Measurements from ENCODE around the gene BOD1L1.

BOD1L1 gene

DNA sequence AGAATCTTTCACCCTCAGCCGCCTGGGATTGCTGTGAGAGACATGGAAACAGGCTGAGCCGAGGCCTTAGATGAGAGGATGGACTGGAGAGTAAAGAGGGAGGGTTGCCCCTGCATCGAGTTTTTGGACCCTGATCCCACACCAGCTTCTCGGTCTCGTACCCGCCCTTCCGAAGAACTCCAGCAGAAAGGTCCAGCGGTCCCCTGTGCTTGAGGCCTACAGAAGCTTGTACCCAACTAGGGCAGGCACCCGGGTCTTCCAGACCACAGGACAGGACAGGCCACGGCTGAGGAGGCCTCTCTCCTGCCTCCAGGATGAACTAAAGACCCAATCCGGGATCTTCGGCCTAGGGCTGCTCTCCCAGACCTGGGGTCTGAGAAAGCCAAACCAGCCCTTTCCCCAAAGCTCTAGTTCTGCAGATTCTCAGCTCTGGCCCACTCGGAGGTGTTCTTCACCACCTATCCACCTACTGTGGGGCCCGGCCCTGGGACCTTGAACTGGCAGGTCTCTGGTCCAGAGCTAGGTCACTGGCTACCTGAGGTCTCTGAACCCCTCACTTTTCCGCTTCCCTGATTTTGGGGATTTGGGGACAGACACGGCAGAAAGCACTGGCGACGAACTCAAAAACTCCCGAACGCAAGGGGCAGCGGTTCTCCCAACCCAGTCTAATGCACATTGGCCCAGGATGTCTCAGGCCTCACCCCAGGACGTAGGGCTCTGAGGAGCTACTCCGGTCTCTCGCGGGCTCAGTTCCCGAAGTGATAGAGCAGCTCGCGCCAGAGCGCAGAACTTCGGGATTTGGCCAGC, 84.3 kb downstream of the BOD1L1 start:
- Mint-ChIP-seq H3K27me3 (ENCODE audit: low read depth) (peaks cover 73% of the 10 kb centered on the region), H3K36me3 (ENCODE audit: low read depth) (peaks cover 2% of the 10 kb centered on the region), H3K4me3 (peak overlapping the region; percentile 40), H3K4me1 (ENCODE audit: low read depth) (peaks cover 25% of the 10 kb centered on the region), H3K9me3 (no peaks in the 10 kb centered on the region), H3K27ac (peak overlapping the region; percentile 52)
- no peak for DNase-seq (ENCODE audit: low spot score)

DNA sequence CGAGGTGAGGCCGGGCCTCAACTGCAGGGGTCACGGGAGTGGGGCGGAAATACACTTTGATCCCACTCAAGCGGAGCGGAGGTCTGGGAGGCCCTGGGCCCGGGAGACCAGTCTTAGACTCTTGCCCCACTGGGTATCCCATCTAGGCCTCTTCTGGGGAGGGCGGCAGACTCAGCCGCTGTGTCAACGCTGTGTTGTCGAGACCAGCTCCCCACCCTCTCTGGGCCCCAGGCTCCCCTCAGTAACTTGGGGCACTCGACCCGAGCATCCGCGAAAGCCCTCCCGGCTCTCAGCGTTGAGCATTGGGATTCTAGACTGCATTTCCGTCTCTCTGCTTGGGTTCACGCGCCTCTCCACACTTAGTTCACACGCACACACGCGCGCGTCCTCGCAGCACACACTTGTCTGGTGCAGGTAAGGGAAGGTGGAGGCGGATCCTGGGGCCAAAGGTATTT, 84.9 kb downstream of the BOD1L1 start:
- peaks cover 2% of the 10 kb centered on the region for H3K36me3 Mint-ChIP-seq (ENCODE audit: low read depth)
- peak overlapping the region; percentile 52 for H3K27ac Mint-ChIP-seq
- peak overlapping the region; percentile 40 for H3K4me3 Mint-ChIP-seq
- no peaks in the 10 kb centered on the region for H3K9me3 Mint-ChIP-seq
- DNase-seq (ENCODE audit: low spot score): no peak
- H3K27me3 Mint-ChIP-seq (ENCODE audit: low read depth): peaks cover 80% of the 10 kb centered on the region
- peaks cover 25% of the 10 kb centered on the region for H3K4me1 Mint-ChIP-seq (ENCODE audit: low read depth)

DNA sequence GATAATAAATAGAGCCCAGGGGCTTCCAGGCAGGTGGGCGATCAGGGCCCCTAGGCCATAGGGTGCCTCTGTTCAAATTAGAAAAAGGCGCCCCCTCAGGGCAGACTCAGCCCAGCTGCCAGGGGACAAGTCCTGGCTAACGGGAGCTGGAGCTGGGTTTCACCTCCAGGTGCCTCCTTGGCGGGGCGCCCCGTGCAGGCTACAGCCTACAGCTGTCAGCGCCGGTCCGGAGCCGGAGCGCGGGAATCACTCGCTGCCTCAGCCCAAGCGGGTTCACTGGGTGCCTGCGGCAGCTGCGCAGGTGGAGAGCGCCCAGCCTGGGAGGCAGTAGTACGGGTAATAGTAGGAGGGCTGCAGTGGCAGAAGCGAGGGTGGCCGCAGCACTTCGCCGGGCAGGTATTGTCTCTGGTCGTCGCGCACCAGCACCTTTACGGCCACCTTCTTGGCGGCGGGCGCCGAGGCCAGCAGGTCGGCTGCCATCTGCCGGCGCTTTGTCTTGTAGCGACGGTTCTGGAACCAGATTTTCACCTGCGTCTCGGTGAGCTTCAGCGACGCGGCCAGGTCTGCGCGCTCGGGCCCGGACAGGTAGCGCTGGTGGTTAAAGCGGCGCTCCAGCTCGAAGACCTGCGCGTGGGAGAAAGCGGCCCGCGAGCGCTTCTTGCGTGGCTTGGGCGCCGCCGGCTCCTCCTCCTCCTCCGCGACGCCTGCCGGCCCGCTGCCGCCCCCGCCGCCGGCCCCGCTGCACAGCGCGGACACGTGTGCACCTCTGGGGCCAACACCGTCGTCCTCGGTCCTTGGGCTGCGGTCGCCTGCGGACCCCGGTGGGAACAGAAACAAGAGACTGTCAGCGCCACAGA, 85.6 kb downstream of the BOD1L1 start:
- peaks cover 26% of the 10 kb centered on the region for H3K4me1 Mint-ChIP-seq (ENCODE audit: low read depth)
- peak overlapping the region; percentile 42 for H3K4me3 Mint-ChIP-seq
- H3K36me3 Mint-ChIP-seq (ENCODE audit: low read depth): peaks cover 2% of the 10 kb centered on the region
- peaks cover 82% of the 10 kb centered on the region for H3K27me3 Mint-ChIP-seq (ENCODE audit: low read depth)
- no peak for DNase-seq (ENCODE audit: low spot score)
- peaks cover 1% of the 10 kb centered on the region for H3K9me3 Mint-ChIP-seq
- no peak overlapping the region for H3K27ac Mint-ChIP-seq

DNA sequence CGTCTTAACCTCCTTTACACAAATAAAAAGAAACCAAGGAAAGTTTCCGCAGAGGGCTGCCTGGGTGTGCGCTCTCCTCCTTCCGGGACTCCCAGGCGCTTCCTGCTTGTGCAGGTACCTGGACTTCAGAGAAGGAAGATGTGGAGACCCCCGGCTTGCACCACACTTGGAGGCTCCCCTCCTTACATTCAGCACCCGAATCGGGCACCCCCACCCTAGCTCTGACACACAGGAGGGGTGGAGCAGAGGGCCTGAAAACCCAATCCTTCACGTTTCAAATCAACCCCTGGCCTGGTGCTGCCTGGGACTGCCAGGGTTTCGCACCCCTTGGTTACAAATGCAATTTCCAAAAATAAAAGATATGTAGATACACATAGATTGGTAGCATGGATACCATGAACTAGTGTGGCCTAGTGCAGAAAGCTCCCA, 86.3 kb downstream of the BOD1L1 start:
- Mint-ChIP-seq H3K27me3 (ENCODE audit: low read depth) (peaks cover 82% of the 10 kb centered on the region), H3K36me3 (ENCODE audit: low read depth) (peaks cover 2% of the 10 kb centered on the region), H3K27ac (no peak overlapping the region), H3K4me1 (ENCODE audit: low read depth) (peaks cover 22% of the 10 kb centered on the region), H3K4me3 (no peak overlapping the region), H3K9me3 (peaks cover 7% of the 10 kb centered on the region)
- DNase-seq (ENCODE audit: low spot score): no peak

DNA sequence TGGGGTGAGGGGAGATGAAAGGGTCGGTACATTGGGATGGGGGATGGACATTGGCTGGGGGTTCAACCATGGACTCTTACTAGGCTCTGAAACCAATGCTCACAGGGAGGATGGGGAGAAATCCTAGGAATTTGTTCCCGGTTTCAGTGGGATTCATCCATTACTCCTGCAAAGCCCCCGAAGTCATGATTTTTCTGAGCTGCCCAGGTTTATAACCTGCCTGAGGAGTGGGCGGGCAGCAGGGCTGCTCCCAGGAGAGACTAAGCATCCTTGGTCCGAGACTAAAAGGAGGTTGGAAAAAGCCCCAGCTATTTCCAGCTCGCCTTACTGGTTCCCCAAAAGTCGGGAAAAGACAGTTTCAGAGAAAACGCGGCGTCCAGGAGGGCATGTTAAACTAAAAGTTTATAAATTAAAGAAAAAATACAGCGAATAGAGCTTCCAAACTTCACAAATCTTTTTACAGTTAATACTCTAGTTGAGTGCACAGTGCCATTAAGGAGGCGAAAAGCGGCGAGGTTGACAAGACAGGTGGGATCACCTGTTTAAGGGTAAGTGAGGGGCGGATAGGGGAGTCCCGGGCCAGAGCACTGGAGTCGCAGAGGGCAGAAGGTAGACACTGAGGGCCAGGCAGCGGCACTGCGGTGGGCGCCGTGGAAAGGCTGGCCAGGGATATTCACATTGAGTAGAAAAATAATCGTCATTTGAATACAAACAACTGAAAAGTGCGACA, 86.9 kb downstream of the BOD1L1 start:
- H3K4me3 Mint-ChIP-seq: peak overlapping the region; percentile 34
- H3K36me3 Mint-ChIP-seq (ENCODE audit: low read depth): peaks cover 2% of the 10 kb centered on the region
- H3K4me1 Mint-ChIP-seq (ENCODE audit: low read depth): peaks cover 19% of the 10 kb centered on the region
- no peak overlapping the region for H3K27ac Mint-ChIP-seq
- DNase-seq (ENCODE audit: low spot score): no peak
- peaks cover 7% of the 10 kb centered on the region for H3K9me3 Mint-ChIP-seq
- H3K27me3 Mint-ChIP-seq (ENCODE audit: low read depth): peaks cover 84% of the 10 kb centered on the region

DNA sequence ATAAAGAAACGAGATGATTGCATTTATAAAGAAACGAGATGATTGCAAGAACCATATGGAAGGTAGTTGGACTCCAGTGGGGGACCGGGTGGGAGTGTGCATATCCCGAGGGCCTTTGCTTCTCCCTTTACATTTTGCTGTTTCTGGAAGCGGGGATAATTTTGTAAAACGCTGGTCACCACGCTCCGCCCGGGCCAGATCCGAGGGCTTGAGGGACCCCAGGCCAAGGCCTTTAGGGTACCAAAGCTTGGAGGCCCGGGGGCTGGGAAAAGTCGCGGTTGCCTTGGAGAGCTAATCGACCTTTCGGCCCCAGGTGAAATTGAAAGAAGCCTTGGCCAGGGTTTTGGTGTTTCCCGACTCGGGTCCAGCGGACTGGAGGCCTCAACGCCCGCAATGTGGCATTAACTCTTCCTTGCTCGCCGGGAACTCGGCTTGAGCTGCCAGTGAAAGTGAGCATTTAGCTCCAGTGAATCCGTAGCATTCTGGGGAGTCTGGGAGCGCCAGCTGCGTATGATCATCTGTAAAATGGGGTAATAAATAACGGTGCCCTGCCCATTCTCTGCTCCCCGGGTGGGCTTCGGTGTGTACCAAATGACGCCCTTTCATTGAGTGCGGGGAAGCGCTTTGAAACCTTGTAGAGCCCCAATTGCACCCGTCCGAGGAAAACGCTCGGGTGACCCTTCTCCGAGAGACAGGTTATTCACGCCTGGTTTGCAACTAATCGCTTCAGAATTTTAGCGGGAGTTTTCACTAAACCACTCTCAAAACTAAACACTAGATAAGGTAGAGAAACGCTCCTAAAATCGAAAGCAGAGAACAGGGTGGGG, 87.7 kb downstream of the BOD1L1 start:
- no peak for DNase-seq (ENCODE audit: low spot score)
- Mint-ChIP-seq H3K27me3 (ENCODE audit: low read depth) (peaks cover 85% of the 10 kb centered on the region), H3K9me3 (peaks cover 7% of the 10 kb centered on the region), H3K36me3 (ENCODE audit: low read depth) (peaks cover under 1% of the 10 kb centered on the region), H3K27ac (peak overlapping the region; percentile 31), H3K4me3 (no peak overlapping the region), H3K4me1 (ENCODE audit: low read depth) (peaks cover 14% of the 10 kb centered on the region)

DNA sequence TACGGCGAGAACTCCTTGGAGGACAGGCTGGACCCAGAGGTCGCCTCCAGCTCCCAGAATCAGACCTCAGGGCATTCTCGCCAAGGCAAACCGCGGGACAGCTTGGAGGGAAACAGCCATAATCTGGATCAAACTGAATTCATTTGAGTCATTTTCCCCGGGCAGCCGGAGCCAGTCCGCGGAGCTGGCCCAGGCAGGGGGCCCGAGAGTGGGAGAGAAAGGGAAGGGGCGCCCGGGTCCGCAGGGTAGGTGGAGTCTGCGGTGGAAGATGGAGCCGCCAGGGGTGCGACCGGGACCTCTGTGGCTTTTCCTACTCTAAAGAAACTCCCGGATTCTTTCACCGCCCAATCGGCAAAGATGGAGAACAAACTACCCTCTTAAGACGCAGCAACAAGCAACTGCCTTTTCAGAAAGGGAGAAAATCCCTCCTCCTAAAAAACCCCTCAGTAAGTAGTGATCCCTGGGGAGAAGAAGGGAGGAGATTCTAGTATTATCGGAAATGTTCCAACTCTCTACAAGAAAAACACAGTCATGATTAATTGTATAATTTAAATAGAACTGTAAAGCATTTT, 88.4 kb downstream of the BOD1L1 start:
- Mint-ChIP-seq H3K36me3 (ENCODE audit: low read depth) (no peaks in the 10 kb centered on the region), H3K27me3 (ENCODE audit: low read depth) (peaks cover 91% of the 10 kb centered on the region), H3K9me3 (peaks cover 7% of the 10 kb centered on the region), H3K4me1 (ENCODE audit: low read depth) (peaks cover 14% of the 10 kb centered on the region), H3K27ac (no peak overlapping the region), H3K4me3 (peak overlapping the region; percentile 26)
- DNase-seq (ENCODE audit: low spot score): no peak

DNA sequence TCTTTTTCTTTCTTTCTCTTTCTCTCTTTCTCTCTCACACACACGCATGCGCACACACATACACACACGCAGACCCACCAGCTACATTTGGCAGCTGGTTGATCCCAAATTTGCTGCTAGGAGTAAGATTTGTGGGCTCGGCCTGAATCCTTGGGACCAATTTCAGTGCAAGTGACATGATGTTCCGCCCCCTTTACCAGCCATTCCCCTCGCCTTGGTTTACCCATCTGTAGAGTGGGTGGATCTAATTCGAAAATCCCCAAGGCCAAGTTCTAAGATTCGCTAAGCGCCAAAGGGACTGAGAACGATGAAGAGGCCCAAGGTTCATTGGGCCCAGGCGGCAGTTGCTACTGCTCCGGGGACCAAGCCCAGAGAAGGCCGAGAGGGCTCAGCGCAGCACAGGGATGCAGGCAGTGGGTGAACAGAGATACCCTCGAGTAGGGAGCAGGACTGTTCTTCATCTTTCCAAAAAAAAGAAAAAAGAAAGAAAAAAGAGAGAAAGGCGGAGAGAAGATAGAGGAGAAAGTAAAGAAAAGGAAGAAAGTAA, 89.0 kb downstream of the BOD1L1 start:
- Mint-ChIP-seq H3K9me3 (peaks cover 7% of the 10 kb centered on the region), H3K36me3 (ENCODE audit: low read depth) (no peaks in the 10 kb centered on the region), H3K4me1 (ENCODE audit: low read depth) (peaks cover 14% of the 10 kb centered on the region), H3K4me3 (no peak overlapping the region), H3K27me3 (ENCODE audit: low read depth) (peaks cover 95% of the 10 kb centered on the region), H3K27ac (peak overlapping the region; percentile 50)
- no peak for DNase-seq (ENCODE audit: low spot score)

DNA sequence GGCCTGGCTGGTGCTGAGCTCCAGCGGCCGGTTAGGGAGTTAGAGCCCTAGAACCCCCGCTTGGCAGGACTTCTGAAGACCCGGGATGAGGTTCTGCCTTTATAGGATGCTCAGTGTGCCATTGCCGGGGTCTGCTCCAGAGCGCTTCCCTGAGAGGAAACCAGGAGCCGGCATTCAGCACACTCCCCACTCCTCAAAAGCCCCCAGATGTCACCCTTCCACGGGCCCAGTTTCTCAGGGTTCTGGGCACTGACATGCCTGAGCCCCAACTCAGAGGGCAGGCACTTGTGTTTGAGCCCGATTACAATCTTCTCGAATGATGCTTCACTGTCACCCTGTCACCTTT, 89.7 kb downstream of the BOD1L1 start:
- Mint-ChIP-seq H3K9me3 (peaks cover 7% of the 10 kb centered on the region), H3K4me1 (ENCODE audit: low read depth) (peaks cover 12% of the 10 kb centered on the region), H3K36me3 (ENCODE audit: low read depth) (no peaks in the 10 kb centered on the region), H3K4me3 (no peak overlapping the region), H3K27ac (no peak overlapping the region), H3K27me3 (ENCODE audit: low read depth) (peaks cover 95% of the 10 kb centered on the region)
- DNase-seq (ENCODE audit: low spot score): no peak

DNA sequence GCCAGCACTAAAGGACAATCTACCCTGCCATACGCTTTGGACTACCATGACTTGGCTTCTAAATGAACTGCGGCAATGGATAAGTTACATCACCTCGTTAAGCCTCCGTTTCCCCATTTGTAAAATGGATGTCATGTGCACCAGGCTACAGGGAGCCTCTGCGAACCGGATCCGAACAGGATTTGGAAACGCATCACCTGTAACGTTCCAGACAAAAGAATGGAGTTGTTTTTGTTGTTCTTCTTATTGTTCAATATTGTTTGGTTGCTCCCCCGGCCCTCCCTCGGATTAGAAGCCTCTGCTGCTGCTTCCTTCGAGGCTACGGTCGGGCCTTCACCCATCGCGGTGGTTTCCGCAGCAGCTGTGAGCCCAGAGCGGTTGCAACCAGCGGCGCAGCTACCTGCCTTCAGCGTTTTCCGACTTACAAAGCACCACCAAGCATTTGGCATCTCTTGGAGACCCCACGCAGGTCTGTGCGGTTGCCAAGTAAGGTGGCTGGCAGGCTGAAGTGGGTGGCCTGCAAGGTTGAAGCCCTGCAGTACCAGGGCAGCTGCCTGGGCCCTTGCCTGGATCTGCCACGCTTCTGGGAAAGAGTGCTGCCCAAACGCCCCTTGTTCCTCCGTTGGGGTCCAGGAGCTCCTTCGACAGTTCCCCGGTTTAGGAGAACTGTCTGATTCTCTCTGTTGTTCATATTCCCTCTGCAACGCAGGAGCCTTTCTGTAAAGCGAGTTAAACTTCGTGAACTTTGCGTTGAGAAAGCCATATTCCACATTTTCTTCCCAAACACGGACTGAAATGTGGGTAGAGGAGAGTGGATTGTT, 90.3 kb downstream of the BOD1L1 start:
- Mint-ChIP-seq H3K27ac (peak overlapping the region; percentile 26), H3K9me3 (peaks cover 7% of the 10 kb centered on the region), H3K36me3 (ENCODE audit: low read depth) (no peaks in the 10 kb centered on the region), H3K27me3 (ENCODE audit: low read depth) (peaks cover 97% of the 10 kb centered on the region), H3K4me3 (no peak overlapping the region), H3K4me1 (ENCODE audit: low read depth) (peaks cover 12% of the 10 kb centered on the region)
- DNase-seq (ENCODE audit: low spot score): no peak

DNA sequence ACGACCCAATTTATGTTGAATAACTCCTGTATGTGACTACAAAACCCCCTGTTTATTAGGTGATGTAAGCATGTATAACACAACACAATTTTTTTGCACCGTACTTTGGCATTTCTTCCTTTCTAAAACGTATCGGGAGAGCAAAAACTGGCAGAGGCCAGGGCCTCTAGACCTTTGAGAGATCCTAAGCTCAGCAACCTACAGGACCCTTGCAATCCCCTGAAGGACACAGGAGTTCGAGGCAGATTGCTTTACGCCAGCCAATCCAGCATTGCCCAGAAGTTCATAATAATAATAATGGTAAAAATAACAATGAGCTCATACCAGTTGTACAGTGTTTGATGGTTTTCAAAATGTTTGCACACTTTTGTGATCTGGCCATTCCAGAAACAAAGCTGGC, 90.9 kb downstream of the BOD1L1 start:
- peaks cover 12% of the 10 kb centered on the region for H3K4me1 Mint-ChIP-seq (ENCODE audit: low read depth)

DNA sequence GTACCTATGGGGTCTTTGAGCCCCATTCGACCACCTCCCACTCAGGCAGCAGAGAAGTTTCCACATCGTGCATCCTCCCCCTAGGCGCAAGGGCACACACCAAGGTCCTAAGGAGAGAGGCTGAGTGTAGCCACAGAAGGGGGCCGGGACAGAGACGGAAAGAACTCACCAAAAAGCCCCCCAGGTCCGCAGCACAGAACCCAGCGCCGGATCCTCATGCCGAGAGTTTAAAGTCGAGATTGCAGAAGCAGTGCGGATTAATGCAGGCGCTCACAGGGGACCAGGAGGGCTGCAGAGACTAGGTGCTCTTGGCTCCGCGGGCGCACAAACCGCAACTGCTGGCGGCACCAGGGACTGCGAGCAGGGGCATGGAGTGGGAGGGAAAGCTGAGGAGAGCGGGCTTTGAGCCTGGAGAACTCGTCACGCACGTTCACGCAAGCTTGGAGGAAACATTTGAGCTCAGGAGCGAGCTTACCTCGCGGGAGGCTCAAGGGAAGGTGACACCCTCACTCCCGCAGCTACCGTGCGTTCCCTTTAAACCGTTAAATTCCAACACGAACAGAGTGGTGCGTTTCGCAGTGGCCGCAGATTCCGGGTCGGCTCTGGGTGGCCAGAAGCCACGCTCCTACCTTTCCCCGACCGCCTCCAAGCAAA, 91.7 kb downstream of the BOD1L1 start:
- no peak for DNase-seq (ENCODE audit: low spot score)
- H3K27me3 Mint-ChIP-seq (ENCODE audit: low read depth): peaks cover 97% of the 10 kb centered on the region
- H3K27ac Mint-ChIP-seq: no peak overlapping the region
- peaks cover 4% of the 10 kb centered on the region for H3K36me3 Mint-ChIP-seq (ENCODE audit: low read depth)
- H3K9me3 Mint-ChIP-seq: peaks cover 7% of the 10 kb centered on the region
- H3K4me1 Mint-ChIP-seq (ENCODE audit: low read depth): peaks cover 13% of the 10 kb centered on the region
- no peak overlapping the region for H3K4me3 Mint-ChIP-seq

More for the DNA sequence above, 90.9 kb downstream of the BOD1L1 start:
- H3K36me3 Mint-ChIP-seq (ENCODE audit: low read depth): no peaks in the 10 kb centered on the region
- no peak for DNase-seq (ENCODE audit: low spot score)
- no peak overlapping the region for H3K4me3 Mint-ChIP-seq
- H3K9me3 Mint-ChIP-seq: peaks cover 7% of the 10 kb centered on the region
- peaks cover 97% of the 10 kb centered on the region for H3K27me3 Mint-ChIP-seq (ENCODE audit: low read depth)
- peak overlapping the region; percentile 31 for H3K27ac Mint-ChIP-seq

Measured in T-helper 2 cell treated with Interferon-gamma antibody and Interleukin-4, amounts not matched to agents 5 μg/mL and 100 μg/mL, for 36 hours (primary cell).